ACC112 (cell line): ENCODE results near the gene ANAPC1.
A peak's percentile ranks its signal among the peaks of the same experiment; 100 is the strongest.
"Not testable (repeated sequence)": the region's sequence is repeated elsewhere in the genome, so short reads cannot be mapped to it uniquely, and the experiment has no call there.

Experiments
- H2AFZ ChIP-seq: fragments of 200-600 bp; sonication (generic); one replicate; pipeline ENCODE4 v1.6.0; 2017; ENCODE audit warnings: antibody characterized with exemption, low read length; ENCODE audit not compliant: unreplicated experiment
- H3K27ac ChIP-seq: fragments of 200-600 bp; sonication (generic); 2 replicates; pipeline ENCODE4 v1.5.1; 2014; ENCODE audit warnings: low read depth, mild to moderate bottlenecking, antibody characterized with exemption, low read length, moderate library complexity
- H3K27me3 ChIP-seq: fragments of 200-600 bp; sonication (generic); 2 replicates; pipeline ENCODE4 v1.6.1; 2014; ENCODE audit warnings: mild to moderate bottlenecking, antibody characterized with exemption, low read length, moderate library complexity, mixed read lengths; ENCODE audit not compliant: insufficient read depth
- H3K36me3 ChIP-seq: fragments of 200-600 bp; sonication (generic); 2 replicates; pipeline ENCODE4 v1.6.1; 2016; ENCODE audit warnings: mild to moderate bottlenecking, antibody characterized with exemption, low read length, moderate library complexity, mixed read lengths; ENCODE audit not compliant: insufficient read depth
- H3K4me1 ChIP-seq: fragments of 200-600 bp; sonication (generic); one replicate; pipeline ENCODE4 v1.6.1; 2016; ENCODE audit warnings: low read length, mixed read lengths; ENCODE audit not compliant: insufficient read depth, unreplicated experiment, control insufficient read depth
- H3K4me3 ChIP-seq: fragments of 200-600 bp; sonication (generic); 2 replicates; pipeline ENCODE4 v1.5.1; 2014; ENCODE audit warnings: mild to moderate bottlenecking, low read depth, low read length
- H3K79me2 ChIP-seq: fragments of 200-600 bp; sonication (generic); one replicate; pipeline ENCODE4 v1.6.0; 2016; ENCODE audit warnings: low read length; ENCODE audit not compliant: control insufficient read depth, unreplicated experiment, insufficient read depth

The ANAPC1 gene

GRCh38 chr2:111917106-111917505, 33.1 kb upstream of the ANAPC1 start:
- Histone ChIP-seq H3K27me3 (no peaks in the 10 kb centered on the region), H3K36me3 (no peaks in the 10 kb centered on the region), H3K79me2 (no peaks in the 10 kb centered on the region), H3K4me3 (no peak overlapping the region), H3K4me1 (peaks cover 21% of the 10 kb centered on the region), H2AFZ (no peak overlapping the region), H3K27ac (no peak overlapping the region)

- Histone ChIP-seq H3K27ac (no peak overlapping the region), H3K36me3 (no peaks in the 10 kb centered on the region), H2AFZ (no peak overlapping the region), H3K4me3 (no peak overlapping the region), H3K27me3 (no peaks in the 10 kb centered on the region), H3K79me2 (no peaks in the 10 kb centered on the region), H3K4me1 (no peaks in the 10 kb centered on the region)
Observed at GRCh38 chr2:111912547-111912946, 28.6 kb upstream of the ANAPC1 start.

DNA sequence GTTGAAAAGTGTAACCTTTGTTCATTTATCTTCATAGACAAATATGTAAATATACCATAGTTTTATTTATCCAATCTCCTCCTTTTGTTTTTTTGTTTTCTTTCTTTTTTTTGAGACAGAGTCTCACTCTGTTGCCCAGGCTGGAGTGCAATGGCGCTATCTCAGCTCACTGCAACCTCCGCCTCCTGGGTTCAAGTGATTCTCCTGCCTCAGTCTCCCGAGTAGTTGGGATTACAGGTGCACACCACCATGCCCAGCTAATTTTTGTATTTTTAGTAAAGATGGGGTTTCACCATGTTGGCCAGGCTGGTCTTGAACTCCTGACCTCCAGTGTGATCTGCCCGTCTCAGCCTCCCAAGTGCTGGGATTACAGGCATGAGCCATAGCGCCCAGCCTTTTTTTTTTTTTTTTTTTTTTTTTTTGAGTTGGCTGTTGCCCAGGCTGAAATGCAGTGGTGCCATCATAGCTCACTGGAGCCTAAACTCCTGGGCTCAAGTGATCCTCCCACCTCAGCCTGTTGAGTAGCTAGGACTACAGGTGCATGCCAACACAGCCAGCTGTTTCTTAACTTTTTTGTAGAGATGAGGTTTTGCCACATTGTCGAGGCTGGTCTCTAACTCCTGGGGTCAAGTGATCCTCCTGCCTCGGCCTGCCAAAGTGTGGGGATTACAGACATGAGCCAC, 27.4 kb upstream of the ANAPC1 start:
- not testable (repeated sequence) for H3K79me2 ChIP-seq, H3K27me3 ChIP-seq, H3K4me3 ChIP-seq, H3K27ac ChIP-seq, H3K36me3 ChIP-seq, H2AFZ ChIP-seq, H3K4me1 ChIP-seq

DNA sequence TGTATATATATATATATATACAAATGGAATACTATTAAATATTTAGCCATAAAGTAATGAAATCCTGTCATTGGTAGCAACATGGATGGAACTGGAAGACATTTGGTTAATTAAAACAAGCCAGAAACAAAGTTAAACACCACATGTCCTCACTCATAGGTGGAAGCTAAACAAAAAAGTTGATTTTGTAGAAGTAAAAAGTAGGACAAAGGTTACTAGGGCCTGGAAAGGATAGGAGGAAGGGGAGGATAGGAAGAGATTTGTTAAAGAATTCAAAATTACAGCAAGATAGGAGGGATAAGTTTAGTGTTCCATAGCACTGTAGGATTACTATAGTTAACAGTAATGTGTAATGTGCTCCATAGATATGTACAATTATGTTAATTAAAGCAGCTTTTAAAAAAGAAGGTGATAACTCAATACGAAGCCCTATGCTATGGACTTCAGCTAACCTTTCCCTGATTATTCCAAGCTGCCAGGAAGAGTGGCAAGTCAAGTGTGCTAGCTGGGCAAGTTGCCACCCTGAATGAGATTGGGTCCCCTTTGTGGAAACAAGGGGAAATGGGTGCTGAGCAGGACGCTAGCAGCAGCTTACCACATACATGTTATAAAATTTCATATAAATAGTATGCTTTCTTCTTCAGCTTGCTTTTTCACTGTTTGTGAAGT, 26.8 kb upstream of the ANAPC1 start:
- no peaks in the 10 kb centered on the region for H3K79me2 ChIP-seq
- H3K27ac ChIP-seq: no peak overlapping the region
- H3K36me3 ChIP-seq: no peaks in the 10 kb centered on the region
- no peak overlapping the region for H2AFZ ChIP-seq
- H3K27me3 ChIP-seq: no peaks in the 10 kb centered on the region
- peaks cover 10% of the 10 kb centered on the region for H3K4me1 ChIP-seq
- H3K4me3 ChIP-seq: no peak overlapping the region

DNA sequence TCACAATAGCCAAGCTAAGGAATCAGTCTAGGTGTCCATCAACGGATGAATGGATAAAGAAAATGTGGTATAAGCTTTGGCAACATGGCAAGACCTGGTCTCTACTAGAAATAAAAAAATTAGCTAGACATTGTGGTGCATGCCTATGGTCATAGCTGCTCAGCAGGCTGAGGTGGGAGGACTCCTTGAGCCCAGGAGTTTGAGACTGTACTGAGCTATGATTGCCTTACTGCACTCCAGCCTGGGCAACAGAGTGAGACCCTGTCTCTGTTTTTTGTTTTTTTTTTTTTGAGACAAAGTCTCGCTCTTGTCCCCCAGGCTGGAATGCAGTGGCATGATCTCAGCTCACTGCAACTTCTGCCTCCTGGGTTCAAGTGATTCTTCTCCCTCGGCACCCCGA, 26.0 kb upstream of the ANAPC1 start:
- H3K36me3 ChIP-seq, H3K4me3 ChIP-seq, H3K27ac ChIP-seq, H3K27me3 ChIP-seq, H3K79me2 ChIP-seq, H3K4me1 ChIP-seq, H2AFZ ChIP-seq: not testable (repeated sequence)

DNA sequence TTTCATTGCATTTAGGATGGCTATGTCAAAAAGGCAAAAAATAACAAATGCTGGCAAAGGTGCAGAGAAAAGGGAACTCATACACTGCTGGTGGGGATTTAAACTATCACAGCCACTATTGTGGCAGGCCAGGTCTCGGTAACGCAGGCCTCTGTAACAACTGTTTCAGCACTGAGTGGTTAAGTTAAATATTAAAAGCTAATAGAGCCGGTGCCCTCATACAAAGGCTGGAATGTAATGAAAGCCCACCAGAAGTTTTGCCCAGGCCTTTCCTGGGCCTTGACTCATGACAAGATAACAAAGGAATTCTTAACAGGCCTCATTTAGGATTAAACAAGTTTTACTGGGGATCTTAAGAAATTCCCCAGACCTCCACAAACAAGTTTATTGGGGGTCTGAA, 25.1 kb upstream of the ANAPC1 start:
- no peak overlapping the region for H3K4me3 ChIP-seq
- H3K27me3 ChIP-seq: no peaks in the 10 kb centered on the region
- no peak overlapping the region for H3K27ac ChIP-seq
- H2AFZ ChIP-seq: no peak overlapping the region
- H3K79me2 ChIP-seq: no peaks in the 10 kb centered on the region
- peaks cover 10% of the 10 kb centered on the region for H3K4me1 ChIP-seq
- H3K36me3 ChIP-seq: no peaks in the 10 kb centered on the region

DNA sequence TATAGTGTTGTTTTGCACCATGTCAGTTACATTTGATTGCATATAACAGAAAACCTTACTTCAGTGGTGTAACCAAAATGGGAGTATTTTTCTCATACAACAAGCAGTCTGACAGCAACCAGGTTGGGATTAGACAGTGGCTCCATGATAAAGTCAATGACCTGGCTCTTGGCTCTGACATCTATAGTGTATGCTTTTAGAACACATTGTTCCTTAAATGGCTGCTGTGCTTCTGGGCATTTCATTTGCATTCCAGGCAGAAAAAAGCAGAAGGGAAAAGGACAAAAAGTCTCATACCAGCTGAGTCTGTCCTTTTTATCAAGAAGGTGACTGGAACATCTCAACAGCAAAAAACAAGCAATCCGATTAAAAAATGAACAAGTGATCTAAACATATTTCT, 24.6 kb upstream of the ANAPC1 start:
- Histone ChIP-seq H2AFZ (no peak overlapping the region), H3K27me3 (no peaks in the 10 kb centered on the region), H3K27ac (no peak overlapping the region), H3K79me2 (no peaks in the 10 kb centered on the region), H3K4me3 (no peak overlapping the region), H3K4me1 (peaks cover 10% of the 10 kb centered on the region), H3K36me3 (no peaks in the 10 kb centered on the region)

DNA sequence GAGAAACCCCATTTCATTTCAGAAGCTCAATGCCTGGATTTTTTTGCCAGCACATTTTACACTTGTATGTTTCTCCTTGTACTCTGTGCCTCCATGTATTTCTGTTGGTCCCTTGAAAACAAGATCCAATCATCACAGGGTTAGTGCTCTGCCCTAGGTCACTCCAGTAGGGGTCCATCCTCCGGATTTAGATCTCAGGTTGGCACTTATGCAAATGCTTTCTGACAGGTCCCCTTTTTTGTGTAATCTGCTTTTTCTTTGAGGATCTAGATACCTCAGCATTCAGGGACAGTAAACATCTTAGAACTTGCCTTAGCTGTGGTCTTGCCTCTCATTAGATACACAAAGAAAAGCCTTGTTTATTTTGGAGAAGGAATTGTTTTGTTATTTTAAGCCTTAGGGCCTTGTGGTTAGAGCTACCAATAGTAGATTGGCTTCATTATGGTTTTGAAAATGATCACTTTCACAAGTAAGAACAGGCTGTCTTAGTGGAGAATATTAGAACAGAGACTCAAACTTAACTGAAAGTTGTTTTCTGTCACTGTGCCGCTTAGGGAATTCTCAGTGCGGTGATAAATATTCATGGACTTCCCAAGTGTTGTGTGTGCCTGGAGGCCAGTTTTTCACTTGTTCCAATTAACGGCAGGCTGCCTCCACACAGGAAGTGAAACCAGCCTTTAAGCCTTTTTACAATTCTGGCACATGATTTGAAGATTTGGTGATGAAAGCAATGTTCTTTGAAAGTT, 22.2 kb upstream of the ANAPC1 start:
- H2AFZ ChIP-seq: no peak overlapping the region
- no peaks in the 10 kb centered on the region for H3K36me3 ChIP-seq
- H3K79me2 ChIP-seq: no peaks in the 10 kb centered on the region
- no peaks in the 10 kb centered on the region for H3K27me3 ChIP-seq
- no peak overlapping the region for H3K27ac ChIP-seq
- peaks cover 10% of the 10 kb centered on the region for H3K4me1 ChIP-seq
- peak overlapping the region; percentile 15; the same call in 1 of the 2 replicates for H3K4me3 ChIP-seq

- H2AFZ ChIP-seq: not testable (repeated sequence)
Observed at GRCh38 chr2:111905475-111905869, 21.5 kb upstream of the ANAPC1 start.

DNA sequence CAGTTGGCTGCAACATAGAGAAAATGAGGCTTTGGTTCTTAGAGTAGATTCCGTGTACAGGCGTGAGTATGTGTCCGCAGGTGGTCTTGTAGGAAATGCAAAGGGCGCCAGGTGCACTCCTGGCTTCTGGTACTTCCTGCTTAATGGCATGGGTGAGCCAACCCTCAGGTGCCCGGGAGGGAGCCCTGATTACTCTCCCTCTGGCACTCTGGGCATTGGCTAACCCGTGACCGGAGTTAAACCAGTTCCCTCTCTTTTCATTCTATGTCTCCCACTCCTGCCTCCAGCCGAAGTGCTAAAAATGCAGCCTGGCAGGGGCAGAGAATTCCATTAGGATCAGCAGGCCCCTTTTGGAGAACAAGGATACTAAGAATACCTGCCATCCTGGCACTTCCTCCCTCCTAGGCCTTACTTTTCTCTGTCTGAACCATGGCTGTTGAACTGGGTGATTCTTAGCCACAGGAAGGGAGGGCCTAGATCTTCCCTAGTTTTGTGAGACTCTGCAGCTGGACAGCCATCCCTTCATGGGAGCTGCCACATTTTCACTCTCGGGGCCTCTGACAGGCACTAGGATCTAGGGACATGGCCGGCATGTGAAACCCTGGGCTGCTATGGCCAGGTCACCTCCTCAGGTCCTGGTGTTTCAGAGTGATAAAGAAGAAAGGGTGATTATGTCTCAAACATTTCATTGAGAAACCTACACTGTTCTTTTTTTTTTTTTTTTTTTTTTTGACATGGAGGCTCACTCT, 20.9 kb upstream of the ANAPC1 start:
- Histone ChIP-seq H3K36me3 (no peaks in the 10 kb centered on the region), H3K4me1 (peaks cover 10% of the 10 kb centered on the region), H3K27ac (no peak overlapping the region), H3K79me2 (no peaks in the 10 kb centered on the region), H2AFZ (no peak overlapping the region), H3K4me3 (no peak overlapping the region), H3K27me3 (no peaks in the 10 kb centered on the region)

More at GRCh38 chr2:111905475-111905869, 21.5 kb upstream of the ANAPC1 start:
- H3K27me3 ChIP-seq, H3K36me3 ChIP-seq, H3K4me1 ChIP-seq, H3K4me3 ChIP-seq, H3K79me2 ChIP-seq, H3K27ac ChIP-seq: not testable (repeated sequence)
